IPS-NIHi7 (cell line): ENCODE data around the gene LST1.

ENCODE experiments used
- DNase-seq: peaks from one replicate; pipeline ENCODE4 v3.0.0; 2012; ENCODE audit warnings: mixed read lengths; ENCODE audit errors: extremely low spot score

LST1 gene

DNA sequence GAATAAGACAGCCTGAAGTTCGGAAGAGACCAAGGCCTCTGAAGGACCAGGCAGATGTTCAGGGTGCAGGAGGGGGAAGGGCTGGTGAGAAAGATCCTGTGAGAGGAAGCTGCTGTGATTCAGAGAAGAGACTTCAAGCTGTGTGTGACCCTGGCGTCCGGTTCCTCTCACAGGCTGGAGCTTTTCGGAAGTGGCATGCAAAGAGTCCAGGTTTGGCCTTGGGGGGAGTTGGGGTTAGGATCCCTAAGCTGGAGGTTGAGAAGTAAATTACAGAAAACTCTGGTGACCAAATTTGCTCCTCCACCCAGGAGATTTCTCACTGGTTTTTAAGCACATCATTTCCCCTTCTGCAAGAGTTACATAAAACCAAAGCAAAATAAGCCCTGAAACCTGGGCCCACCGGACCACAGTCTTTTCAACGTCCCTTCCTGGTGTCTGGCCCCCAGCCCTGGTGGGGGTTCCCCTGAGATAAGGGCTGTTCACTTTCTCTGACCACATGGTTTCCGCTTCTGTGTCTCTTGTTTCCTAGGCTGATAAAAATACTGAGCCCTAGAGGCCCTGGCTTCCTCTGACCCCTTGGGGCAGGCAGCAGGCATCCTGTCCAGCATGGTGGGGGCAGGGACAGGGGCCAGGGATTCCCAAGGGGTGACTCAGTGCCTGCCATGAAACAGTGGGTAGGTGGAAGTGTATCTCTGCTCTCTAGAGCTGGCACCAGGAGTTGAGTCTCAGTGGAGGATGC, 25.9 kb upstream of the LST1 start:
- no peak for DNase-seq

DNA sequence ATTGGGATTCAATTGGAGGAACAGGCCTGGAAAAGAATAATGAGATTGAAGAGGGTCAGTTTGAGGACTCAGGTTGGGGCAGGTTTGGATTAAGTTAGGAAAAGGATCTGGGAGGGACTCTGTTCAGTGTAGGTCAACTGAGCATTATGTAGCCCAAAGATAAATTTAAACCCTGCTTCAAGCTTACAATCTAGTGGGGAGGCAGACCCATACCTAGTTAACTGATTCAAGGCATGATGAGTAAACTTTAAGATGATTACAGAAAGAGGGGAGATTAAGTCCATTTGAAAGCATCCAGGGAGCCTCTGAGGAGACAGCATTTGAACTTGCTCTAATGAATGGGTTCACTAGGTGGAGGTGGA, 25.4 kb upstream of the LST1 start:
- DNase-seq = no peak

DNA sequence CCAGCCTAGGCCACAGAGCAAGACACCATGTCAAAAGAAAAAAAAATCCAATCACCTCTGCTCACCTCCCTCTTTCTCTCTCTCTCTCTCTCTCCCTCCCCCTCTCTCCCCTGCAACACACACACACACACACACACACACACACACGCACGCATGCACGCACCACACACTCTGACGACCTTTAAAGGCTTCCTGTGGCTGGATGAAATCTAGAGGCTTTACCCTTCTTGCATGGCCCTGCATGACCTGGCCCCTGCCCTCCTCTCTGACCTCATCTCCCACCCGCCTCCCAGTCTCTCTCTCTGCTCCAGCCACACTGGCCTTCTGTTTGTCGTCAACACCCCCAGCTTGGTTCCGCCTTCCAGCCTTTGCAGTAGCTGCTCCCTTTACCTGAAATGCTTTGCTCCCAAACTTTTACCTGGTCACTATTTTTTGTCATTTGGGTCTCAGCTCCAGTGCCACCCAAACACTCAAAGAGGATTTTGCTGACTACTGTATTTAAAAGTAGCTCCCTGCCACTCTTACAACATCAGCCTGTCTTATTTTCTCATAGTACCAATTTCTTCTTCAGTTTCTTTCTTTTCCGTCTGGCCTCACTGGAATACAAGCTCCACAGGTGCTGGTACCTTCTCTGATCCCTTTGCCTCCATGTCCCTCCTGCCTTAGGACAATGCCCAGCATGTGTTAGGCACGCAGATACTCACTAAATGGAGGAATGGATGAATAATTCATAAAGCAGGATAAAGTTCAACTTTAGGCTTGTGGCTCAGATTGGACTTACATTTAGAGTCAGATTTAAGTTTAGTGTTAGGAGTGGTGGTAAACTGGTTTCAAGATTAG, 18.3 kb upstream of the LST1 start:
- no peak for DNase-seq

DNA sequence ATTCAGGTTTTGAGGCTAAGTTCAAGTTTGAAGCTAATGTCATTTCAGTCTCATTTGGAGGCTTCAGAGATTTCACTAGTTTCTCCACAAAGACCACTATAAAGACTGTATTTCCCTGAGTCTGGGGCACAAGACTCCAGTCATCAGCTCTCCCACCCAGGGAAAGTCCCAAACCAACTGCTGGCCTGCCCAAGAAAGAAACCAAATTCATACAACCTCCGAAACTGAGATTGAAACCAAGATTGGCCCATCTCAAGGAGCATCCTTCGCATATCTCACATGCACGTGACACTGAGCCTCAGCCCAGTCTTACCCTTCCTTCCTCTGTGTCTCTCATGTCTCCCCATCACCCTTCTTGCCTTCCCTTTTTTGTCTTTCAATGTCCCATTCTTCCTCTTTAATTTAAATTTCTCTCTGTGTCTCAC, 17.5 kb upstream of the LST1 start:
- no peak for DNase-seq

DNA sequence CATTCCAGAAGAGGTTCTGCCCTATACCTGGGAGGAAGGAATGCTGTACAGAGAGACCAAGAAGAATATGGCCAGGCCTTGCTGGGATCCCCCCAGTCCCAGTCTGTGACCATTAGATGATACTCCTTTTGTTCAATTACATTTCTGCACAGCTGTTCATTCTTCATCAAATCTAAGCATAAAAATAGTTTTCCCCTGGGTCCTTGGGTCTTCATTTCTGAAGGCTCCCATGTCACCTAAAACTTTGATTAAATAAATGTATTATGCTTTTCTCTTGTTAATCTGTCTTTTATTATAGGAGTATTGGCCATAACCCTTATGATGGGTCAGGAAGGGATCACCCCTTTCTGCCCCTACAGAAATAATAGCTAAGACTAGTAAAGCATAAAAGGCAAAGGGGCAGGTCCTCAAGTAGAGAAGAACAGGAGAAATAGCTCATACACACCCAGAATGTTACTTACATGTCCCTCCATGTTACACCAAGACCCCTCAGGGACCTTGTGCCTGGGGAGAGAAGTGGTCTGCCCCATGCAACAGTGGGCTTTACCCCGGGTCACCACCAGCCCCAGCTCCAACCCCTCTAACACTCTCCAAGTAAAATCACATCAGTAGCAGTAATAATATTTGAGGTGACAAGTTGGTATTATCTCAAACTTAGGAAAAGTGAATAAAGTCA, 16.1 kb upstream of the LST1 start:
- DNase-seq = no peak

DNA sequence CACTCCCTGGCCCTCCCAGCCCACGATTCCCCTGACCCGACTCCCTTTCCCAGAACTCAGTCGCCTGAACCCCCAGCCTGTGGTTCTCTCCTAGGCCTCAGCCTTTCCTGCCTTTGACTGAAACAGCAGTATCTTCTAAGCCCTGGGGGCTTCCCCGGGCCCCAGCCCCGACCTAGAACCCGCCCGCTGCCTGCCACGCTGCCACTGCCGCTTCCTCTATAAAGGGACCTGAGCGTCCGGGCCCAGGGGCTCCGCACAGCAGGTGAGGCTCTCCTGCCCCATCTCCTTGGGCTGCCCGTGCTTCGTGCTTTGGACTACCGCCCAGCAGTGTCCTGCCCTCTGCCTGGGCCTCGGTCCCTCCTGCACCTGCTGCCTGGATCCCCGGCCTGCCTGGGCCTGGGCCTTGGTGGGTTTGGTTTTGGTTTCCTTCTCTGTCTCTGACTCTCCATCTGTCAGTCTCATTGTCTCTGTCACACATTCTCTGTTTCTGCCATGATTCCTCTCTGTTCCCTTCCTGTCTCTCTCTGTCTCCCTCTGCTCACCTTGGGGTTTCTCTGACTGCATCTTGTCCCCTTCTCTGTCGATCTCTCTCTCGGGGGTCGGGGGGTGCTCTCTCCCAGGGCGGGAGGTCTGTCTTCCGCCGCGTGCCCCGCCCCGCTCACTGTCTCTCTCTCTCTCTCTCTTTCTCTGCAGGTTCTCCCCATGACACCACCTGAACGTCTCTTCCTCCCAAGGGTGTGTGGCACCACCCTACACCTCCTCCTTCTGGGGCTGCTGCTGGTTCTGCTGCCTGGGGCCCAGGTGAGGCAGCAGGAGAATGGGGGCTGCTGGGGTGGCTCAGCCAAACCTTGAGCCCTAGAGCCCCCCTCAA, 13.8 kb upstream of the LST1 start, which contains the start of gene LTA:
TSS of gene LTA (plus strand) at position 249 of the 871 bp plus-strand sequence. CDS start at position 703, 454 bp downstream.
- DNase-seq = no peak

DNA sequence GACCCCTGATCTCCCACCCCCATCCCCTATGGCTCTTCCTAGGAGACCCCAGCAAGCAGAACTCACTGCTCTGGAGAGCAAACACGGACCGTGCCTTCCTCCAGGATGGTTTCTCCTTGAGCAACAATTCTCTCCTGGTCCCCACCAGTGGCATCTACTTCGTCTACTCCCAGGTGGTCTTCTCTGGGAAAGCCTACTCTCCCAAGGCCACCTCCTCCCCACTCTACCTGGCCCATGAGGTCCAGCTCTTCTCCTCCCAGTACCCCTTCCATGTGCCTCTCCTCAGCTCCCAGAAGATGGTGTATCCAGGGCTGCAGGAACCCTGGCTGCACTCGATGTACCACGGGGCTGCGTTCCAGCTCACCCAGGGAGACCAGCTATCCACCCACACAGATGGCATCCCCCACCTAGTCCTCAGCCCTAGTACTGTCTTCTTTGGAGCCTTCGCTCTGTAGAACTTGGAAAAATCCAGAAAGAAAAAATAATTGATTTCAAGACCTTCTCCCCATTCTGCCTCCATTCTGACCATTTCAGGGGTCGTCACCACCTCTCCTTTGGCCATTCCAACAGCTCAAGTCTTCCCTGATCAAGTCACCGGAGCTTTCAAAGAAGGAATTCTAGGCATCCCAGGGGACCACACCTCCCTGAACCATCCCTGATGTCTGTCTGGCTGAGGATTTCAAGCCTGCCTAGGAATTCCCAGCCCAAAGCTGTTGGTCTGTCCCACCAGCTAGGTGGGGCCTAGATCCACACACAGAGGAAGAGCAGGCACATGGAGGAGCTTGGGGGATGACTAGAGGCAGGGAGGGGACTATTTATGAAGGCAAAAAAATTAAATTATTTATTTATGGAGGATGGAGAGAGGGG, 12.6 kb upstream of the LST1 start:
- no peak for DNase-seq

DNA sequence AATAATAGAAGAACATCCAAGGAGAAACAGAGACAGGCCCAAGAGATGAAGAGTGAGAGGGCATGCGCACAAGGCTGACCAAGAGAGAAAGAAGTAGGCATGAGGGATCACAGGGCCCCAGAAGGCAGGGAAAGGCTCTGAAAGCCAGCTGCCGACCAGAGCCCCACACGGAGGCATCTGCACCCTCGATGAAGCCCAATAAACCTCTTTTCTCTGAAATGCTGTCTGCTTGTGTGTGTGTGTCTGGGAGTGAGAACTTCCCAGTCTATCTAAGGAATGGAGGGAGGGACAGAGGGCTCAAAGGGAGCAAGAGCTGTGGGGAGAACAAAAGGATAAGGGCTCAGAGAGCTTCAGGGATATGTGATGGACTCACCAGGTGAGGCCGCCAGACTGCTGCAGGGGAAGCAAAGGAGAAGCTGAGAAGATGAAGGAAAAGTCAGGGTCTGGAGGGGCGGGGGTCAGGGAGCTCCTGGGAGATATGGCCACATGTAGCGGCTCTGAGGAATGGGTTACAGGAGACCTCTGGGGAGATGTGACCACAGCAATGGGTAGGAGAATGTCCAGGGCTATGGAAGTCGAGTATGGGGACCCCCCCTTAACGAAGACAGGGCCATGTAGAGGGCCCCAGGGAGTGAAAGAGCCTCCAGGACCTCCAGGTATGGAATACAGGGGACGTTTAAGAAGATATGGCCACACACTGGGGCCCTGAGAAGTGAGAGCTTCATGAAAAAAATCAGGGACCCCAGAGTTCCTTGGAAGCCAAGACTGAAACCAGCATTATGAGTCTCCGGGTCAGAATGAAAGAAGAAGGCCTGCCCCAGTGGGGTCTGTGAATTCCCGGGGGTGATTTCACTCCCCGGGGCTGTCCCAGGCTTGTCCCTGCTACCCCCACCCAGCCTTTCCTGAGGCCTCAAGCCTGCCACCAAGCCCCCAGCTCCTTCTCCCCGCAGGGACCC, 11.7 kb upstream of the LST1 start:
- DNase-seq = peak; percentile 44

DNA sequence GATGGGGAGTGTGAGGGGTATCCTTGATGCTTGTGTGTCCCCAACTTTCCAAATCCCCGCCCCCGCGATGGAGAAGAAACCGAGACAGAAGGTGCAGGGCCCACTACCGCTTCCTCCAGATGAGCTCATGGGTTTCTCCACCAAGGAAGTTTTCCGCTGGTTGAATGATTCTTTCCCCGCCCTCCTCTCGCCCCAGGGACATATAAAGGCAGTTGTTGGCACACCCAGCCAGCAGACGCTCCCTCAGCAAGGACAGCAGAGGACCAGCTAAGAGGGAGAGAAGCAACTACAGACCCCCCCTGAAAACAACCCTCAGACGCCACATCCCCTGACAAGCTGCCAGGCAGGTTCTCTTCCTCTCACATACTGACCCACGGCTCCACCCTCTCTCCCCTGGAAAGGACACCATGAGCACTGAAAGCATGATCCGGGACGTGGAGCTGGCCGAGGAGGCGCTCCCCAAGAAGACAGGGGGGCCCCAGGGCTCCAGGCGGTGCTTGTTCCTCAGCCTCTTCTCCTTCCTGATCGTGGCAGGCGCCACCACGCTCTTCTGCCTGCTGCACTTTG, 10.7 kb upstream of the LST1 start, which contains the start of gene TNF:
TSS of gene TNF (plus strand) at position 231 of the 567 bp plus-strand sequence. CDS start at position 408, 177 bp downstream.
- DNase-seq = no peak

DNA sequence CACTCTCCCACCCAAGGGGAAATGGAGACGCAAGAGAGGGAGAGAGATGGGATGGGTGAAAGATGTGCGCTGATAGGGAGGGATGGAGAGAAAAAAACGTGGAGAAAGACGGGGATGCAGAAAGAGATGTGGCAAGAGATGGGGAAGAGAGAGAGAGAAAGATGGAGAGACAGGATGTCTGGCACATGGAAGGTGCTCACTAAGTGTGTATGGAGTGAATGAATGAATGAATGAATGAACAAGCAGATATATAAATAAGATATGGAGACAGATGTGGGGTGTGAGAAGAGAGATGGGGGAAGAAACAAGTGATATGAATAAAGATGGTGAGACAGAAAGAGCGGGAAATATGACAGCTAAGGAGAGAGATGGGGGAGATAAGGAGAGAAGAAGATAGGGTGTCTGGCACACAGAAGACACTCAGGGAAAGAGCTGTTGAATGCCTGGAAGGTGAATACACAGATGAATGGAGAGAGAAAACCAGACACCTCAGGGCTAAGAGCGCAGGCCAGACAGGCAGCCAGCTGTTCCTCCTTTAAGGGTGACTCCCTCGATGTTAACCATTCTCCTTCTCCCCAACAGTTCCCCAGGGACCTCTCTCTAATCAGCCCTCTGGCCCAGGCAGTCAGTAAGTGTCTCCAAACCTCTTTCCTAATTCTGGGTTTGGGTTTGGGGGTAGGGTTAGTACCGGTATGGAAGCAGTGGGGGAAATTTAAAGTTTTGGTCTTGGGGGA, 10.0 kb upstream of the LST1 start:
- DNase-seq = no peak

DNA sequence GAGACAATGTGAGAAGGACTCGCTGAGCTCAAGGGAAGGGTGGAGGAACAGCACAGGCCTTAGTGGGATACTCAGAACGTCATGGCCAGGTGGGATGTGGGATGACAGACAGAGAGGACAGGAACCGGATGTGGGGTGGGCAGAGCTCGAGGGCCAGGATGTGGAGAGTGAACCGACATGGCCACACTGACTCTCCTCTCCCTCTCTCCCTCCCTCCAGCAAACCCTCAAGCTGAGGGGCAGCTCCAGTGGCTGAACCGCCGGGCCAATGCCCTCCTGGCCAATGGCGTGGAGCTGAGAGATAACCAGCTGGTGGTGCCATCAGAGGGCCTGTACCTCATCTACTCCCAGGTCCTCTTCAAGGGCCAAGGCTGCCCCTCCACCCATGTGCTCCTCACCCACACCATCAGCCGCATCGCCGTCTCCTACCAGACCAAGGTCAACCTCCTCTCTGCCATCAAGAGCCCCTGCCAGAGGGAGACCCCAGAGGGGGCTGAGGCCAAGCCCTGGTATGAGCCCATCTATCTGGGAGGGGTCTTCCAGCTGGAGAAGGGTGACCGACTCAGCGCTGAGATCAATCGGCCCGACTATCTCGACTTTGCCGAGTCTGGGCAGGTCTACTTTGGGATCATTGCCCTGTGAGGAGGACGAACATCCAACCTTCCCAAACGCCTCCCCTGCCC, 9.0 kb upstream of the LST1 start:
- no peak for DNase-seq

DNA sequence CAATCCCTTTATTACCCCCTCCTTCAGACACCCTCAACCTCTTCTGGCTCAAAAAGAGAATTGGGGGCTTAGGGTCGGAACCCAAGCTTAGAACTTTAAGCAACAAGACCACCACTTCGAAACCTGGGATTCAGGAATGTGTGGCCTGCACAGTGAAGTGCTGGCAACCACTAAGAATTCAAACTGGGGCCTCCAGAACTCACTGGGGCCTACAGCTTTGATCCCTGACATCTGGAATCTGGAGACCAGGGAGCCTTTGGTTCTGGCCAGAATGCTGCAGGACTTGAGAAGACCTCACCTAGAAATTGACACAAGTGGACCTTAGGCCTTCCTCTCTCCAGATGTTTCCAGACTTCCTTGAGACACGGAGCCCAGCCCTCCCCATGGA, 8.5 kb upstream of the LST1 start:
- no peak for DNase-seq

DNA sequence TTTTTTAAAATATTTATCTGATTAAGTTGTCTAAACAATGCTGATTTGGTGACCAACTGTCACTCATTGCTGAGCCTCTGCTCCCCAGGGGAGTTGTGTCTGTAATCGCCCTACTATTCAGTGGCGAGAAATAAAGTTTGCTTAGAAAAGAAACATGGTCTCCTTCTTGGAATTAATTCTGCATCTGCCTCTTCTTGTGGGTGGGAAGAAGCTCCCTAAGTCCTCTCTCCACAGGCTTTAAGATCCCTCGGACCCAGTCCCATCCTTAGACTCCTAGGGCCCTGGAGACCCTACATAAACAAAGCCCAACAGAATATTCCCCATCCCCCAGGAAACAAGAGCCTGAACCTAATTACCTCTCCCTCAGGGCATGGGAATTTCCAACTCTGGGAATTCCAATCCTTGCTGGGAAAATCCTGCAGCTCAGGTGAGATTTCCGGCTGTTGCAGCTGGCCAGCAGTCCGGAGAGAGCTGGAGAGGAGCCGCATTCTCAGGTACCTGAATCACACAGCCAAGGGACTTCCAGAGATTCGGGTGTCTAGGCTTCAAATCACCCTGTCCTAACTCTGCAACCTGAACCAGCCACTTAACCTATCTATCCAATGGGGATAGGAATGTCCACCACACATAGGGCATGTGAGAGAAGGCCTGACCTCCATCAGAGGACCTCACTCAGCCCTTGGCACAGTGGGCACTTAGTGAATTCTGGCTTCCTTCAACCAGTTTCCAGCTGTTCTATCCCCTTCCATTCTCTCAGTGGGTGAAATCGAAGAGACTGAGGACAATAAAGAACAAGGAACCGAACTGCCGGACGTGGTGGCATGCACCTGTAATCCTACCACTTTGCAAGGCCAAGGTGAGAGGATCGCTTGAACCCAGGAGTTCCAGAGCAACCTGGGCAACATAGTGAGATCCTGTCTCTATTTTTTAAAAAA, 7.6 kb upstream of the LST1 start:
- peak; percentile 67 for DNase-seq

DNA sequence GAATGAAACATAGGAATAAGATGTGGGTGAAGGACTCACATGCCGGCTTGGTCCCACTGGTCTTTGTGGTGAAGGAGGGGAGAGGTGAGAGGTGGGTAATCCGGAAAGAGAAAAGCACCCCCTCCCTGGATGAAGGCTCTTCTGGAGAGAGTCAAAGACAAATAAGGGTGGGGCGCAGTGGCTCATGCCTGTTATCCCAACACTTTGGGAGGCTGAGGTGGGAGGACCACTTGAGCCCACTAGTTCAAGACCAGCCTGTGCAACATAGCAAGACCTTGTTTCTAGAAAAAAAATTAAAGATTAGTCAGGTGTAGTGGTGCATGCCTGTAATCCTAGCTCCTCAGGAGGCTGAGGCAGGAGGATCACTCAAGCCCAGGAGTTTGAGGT, 7.0 kb upstream of the LST1 start:
- DNase-seq = no peak

DNA sequence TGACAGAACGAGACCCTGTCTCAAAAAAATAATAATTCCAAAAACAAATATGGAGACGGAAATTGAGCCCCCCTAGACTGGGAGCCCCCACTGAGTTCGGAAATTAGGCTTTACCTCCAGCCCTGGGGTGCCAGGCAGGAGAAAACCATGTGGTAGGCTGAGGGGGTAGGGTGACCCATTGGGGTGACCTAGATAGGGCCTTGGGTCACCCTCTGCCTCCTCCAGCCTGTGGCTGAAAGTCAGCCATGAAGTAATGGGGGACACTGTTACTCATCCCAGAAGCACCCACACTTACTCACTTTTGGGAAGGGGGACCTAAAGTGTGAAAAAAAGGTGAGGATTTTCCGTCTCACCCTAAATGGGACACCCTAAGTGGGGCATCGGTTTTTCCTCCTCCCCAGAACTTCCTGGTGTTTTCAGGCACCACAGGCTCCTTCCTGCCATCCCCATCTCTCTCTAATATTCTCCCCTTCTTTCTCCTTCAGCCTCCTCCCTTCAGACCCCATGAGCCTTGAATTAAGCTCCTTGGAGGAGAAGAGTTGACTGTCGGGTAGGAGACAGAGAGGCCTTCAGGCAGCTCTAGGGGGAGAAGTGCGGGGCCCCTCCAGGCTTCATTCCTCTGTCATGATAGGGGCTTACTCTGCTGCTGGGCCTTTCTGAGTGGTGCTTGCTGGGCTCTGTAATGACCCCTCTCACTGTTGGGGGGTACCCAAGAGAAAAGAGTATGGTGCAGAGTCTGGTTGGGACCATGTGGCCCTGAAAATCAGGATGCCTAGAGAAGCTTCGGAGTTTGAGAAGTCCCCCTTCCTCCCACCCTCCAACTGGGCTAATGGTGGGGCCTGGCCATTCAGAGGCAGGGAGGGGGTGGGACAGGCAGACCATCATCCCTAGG, 6.3 kb upstream of the LST1 start:
- no peak for DNase-seq

DNA sequence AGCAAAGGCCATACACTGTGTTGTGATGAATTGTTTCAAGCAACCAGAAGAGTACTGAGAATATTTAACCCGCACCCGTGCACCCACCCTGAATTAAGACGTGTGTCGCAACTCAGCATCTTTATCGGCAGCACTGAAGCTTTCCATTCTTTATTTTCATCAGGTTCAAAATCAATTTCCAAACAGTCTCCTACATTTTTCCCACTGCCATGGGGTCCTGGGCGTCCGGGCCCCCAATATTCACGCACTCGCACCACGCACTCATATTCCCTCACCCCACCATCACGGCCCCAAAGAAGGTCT, 5.7 kb upstream of the LST1 start:
- DNase-seq = no peak
